Kasumi-1 (cell line): ENCODE results near the gene C19orf73.
"Not testable (repeated sequence)": the region's sequence is repeated elsewhere in the genome, so short reads cannot be mapped to it uniquely, and the experiment has no call there.

ENCODE experiments used
- DNase-seq, 2 experiments: peaks; one replicate each; lab custom pipeline; 2025; lab: John Stamatoyannopoulos, UW

C19orf73 gene

DNA sequence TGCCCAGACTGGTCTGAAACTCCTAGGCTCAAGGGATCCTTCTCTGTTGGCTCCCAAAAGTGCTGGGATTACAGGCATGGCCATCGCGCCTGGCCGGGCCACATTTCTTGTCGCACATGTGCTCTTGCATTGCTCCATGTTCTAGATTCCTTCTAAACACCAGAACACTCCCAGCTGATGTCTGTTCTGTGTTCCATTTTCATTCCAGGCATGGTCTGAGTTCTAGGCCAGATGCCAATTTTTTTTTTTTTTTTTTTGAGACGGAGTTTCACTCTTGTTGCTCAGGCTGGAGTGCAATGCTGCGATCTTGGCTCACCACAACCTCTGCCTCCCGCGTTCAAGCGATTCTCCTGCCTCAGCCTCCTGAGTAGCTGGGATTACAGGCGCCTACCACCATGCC is 2.9 kb upstream of the C19orf73 start:
- DNase-seq = not testable (repeated sequence)

DNA sequence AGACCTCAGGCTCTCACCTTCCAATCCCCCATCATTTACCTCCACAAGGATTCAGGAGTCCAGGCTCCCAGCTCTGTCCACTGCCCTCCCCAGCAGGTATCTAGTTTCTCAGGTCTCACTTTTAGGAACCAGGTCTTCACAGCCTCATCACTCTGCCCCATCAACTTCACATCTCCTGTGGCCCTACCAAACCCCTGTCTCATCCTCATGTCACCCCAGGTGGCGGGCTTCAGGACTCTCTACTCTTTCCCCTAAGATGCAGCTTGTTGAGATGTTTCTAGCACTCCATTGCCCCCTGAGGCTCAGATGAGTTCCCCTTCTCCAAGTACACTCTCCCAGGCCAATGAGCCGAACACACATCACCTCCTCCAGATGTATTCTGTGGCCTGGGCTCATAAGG is 1.9 kb upstream of the C19orf73 start:
- DNase-seq = no peak

DNA sequence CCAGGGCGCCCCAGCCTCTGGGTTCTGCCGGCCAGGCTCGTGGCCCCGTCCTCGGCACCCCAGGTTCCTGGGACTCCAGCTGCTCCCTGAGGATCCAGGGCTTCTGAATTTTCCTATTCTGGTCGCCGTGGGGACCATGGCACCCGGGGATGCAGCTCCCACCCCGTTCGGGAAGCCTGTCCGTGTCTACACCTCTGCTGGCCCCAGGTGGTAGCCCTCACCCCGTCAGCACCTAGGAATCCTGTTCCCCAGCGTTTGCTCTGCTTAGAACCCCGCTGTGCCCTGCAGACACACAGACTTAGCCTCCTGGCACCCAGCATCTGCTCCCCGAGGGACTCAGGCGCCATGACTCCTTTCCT is 1.4 kb upstream of the C19orf73 start:
- no peak for DNase-seq

DNA sequence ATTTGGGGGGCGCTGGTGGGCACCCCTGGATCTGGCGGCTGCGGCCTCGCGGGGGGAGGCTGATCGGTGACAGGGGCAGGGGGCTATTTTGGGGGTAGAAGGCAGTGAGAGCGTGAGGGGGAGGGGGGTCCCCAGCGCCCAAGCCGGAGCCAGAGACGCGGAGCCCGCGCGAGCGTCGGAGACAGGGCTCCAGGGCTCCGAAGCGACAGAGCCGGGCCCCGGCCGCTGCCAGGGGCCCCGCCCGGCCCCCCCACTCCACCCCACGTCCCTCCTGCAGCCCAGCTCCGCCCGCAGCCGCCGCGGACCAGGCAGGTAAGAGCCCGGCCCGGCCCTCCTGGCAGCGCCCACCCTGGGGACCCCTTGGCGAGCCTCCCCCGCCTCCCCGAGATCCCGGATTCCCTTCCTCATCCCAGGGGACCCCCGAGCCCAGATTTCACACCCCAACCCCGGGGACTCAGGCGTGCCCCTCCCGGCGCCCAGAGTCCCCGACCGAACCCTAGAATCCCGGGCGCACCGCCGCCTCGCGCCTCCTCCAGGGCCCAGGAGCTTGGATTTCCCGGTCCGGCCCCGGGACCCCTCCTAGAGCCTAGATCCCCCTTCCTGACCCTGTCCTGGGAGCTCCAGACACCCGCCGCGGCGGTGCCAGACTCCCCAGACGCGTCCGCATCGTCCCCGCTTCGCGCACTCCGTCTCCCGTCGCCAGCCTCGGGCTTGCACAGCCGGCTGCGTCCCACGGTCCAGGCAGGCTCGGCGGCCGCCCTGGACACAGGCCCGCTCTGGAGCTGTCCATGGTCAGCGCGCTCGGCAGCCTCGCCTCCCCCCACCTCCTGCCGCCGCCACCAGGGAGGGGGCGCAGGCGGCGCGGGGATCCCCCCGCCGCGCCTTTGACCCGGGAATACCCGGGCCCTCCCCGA is 725 bp upstream of the C19orf73 start, which contains the start of gene PPFIA3:
TSS of gene PPFIA3 (plus strand) at position 134 of the 914 bp plus-strand sequence. CDS start 8,330 bp downstream, outside the sequence.
- no peak for DNase-seq

DNA sequence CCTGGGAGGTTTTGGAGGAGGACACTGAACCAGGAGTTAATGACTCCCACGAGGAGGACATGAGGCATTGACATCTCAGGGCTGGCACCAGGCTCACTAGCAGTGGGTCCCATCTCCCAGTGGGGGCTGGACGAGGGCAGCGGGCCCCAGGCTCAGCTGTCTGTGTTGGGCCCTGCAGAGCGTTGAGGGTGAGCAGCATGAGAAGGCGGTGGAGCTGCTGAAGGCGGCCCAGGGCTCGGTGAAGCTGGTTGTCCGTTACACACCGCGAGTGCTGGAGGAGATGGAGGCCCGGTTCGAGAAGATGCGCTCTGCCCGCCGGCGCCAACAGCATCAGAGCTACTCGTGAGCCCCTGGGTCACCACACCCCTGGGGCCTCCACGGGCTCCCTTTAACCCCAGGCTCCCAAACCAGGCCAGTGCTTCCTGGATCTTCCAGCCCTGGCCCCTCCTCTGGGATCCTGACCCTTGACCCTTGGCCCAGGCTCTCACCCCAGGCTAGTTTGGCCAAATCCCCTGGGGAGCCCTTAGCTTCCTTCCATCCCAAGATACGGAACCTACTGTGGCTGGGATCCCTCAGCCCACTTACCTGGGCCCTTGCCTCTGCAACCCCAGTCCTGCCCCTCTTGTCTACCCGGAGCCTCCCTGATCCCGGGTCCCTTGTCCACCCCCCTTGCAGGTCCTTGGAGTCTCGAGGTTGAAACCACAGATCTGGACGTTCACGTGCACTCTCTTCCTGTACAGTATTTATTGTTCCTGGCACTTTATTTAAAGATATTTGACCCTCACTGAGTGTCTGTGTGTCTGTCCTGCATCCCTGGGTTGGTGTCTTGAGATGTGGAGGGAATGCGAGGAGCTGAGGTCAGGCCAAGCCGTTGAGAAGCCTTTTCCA is 1.0 kb downstream of the C19orf73 start:
- DNase-seq = no peak

DNA sequence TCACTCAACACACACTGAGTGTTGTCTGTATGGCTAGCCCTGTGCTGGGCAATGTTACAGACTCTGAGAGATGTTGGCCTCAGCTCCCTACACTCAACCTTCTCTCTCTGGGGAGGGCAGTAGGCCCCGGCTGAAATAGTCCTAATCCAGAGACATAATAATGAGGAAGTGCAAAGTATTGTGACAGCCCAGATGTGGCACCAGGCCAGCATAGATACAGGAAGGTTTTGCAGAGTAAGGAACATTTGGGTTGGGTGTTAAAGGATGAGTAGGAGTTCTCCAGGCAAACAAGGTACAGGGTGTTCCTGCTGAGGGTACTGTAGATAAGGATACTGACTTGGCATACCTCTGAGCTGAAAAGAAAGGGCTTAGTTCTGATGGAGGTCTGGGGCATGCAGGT is 2.4 kb downstream of the C19orf73 start:
- peak; percentile 83 to 84 for DNase-seq

DNA sequence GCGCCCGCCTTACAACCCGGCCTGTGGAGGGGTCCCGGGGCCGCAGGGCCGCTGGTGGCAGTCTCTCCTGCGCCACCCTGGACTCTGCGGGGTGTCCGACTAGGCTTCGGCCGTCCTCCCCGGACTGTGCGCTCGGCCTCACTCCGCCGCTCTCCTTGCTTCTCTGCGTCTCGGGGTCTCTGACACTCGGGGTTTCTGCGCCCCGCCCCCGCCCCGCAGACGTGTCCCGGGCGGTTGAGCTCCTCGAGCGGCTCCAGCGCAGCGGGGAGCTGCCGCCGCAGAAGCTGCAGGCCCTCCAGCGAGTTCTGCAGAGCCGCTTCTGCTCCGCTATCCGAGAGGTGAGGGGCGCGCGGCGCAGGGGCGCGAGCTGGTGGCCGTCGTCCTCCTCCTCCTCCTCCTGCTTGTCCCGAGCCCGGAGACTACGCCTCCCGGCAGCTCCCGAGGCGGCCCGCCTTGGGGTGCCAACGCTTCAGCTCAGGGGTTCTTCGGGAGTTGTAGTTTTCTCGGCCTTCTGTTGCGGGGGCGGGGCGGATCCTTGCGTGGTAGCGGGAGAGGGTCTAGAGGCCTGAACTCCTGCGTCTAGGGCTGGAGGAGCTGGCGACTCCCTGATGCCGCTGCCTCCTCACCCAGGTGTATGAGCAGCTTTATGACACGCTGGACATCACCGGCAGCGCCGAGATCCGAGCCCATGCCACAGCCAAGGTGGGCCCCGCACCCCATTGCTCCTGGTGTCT is 4.1 kb downstream of the C19orf73 start:
- peak; percentile 47 to 63 for DNase-seq

DNA sequence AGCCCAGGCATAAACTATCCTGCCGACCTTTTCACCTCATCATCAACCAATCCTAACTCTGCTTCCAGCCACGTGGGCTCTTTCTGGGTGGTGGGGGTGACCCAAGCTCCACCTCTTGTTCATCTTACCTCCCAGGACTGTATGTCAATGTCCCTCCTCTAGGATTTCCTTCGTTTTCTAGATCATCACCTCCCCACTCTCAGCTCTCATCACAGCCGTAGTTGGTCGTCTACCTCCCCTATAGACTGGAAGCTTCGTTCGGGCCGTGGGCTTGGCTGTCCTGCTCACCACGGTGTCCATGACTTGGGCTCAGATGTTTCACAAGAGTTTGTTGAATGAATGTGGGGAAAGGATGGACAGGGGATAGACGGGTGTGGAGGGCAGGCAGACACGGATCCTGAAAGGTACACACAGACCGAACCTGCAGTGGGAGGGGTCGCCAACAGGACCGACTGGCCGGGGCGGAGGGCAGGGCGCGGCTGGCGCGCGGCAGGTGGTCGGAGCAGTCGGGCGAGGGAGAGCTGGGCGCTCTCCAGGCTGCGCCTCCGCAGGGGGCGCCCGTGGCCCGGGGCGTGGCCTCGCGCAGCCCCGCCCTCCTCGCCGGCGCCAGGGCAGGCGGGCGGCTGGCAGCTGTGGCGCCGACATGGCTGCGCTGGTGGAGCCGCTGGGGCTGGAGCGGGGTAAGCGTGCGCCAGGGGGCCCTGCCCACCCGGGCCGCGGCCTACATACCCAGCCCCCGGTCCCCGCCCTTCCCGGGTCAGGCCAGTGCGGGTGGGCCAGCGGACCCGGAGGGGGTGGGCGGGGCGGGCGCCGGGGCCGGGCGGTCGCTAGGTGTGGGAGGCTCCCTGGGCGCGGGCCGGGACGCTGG is 4.9 kb downstream of the C19orf73 start, which contains the start of gene LIN7B:
TSS of gene LIN7B (plus strand) at position 609 of the 868 bp plus-strand sequence. CDS start at position 644, 35 bp downstream.
- DNase-seq = peak; percentile 62 to 75

DNA sequence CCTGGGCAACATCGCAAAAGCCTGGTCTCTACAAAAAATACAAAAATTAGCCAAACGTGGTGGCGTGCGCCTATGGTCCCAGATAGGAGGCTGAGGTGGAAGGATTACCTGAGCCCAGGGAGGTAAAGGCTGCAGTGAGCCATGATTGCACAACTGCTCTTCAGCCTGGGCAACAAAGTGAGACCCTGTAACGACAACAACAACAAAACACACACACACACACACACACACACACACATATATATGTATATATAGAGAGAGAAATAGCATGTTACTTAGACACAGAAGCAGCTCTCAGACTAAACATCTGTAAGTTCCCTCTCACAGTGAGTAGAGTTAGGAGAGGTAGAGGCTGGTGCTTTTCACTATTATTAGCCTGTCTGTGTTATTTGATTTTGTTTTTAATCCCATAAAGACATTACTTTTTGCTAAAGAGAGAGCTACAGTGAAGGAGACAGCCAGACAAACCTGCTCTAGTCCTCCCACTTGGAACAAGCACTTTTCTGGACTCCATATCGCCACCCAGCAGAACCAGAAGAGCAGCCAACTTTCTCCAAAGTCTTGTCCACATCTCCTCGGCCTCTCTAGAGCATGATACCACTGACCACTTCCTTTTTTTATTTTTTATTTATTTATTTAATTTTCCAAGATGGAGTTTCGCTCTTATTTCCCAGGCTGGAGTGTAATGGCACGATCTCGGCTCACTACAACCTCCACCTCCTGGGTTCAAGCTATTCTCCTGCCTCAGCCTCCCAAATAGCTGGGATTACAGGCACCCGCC is 7.5 kb downstream of the C19orf73 start:
- no peak for DNase-seq

DNA sequence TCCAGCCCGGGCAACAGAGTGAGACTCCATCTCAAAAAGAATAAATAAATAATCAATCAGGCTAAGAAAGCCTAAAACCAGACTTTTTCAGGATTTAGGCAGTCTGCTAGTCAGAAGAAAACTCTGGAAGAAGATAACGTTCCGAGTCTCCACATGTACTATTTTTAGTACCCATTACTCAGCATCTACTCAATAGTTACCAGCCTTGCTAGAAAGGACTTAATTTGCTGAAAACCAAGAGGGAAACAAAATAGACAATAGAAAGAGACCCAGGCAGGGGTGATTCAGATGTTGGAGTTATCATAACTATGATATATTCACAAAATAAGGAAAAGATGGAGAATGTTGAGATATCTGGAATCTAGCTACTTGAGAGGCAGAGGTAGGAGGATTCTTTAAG is 8.4 kb downstream of the C19orf73 start:
- DNase-seq = no peak

DNA sequence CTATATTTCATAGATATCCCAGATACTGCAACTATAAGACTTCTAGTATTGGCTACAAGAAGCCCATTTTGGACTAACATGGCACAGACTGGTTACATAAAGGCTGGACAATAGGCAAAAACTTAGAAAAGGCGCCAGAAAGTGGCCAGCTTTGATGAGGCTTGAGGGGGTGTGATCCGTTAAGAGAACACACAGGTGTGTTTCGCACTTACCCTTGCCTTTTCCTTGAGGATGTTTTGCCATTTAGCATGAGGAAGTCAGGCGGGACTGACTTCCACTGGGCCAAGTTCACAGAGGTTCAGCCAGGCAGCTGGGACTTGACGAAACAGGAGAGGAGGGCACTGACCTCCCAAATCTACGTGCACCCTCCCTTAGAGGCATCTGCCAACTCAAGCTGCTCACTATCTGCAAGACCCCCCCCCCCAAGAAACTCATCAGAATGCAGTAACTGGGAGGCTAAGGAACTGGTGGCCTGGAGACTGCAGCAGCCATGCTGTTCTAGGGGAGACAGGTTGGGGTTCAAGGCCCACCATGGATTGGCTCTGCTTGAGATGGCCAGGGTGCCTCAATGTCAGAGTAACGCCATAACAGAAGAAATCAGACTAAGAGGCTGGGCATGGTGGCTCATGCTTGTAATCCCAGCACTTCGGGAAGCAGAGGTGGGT is 9.2 kb downstream of the C19orf73 start:
- DNase-seq = no peak

DNA sequence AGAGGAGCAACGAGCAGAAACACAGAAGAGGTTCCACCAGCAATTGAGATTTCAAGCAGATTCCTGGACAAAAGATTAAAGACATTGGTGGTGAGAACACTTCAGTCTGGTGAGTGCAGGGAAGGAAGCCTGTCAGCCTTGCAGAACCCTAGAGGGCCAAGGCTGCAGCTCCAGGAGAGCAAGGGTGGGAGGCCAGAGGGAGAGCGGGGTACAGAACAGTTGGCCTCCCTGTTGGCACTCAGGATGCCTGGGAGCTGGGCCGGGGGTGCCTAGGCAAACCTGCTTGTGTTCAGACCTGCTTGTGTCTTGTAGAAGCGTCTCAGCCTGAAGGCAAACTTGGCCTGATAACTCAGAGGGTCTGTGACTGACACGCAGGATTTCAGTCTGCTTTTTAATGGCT is 9.9 kb downstream of the C19orf73 start:
- no peak for DNase-seq

DNA sequence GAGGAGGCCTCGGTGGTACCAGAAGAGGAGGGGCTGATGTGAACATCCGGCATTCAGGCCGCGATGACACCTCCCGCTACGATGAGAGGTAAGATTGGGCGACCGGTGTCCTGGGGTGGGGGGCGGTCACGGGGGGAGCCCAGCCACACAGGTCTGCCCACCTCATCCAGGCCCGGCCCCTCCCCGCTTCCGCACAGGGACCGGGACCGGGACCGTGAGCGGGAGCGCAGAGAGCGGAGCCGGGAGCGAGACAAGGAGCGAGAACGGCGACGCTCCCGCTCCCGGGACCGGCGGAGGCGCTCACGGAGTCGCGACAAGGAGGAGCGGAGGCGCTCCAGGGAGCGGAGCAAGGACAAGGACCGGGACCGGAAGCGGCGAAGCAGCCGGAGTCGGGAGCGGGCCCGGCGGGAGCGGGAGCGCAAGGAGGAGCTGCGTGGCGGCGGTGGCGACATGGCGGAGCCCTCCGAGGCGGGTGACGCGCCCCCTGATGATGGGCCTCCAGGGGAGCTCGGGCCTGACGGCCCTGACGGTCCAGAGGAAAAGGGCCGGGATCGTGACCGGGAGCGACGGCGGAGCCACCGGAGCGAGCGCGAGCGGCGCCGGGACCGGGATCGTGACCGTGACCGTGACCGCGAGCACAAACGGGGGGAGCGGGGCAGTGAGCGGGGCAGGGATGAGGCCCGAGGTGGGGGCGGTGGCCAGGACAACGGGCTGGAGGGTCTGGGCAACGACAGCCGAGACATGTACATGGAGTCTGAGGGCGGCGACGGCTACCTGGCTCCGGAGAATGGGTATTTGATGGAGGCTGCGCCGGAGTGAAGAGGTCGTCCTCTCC is 11.1 kb downstream of the C19orf73 start:
- DNase-seq = no peak

DNA sequence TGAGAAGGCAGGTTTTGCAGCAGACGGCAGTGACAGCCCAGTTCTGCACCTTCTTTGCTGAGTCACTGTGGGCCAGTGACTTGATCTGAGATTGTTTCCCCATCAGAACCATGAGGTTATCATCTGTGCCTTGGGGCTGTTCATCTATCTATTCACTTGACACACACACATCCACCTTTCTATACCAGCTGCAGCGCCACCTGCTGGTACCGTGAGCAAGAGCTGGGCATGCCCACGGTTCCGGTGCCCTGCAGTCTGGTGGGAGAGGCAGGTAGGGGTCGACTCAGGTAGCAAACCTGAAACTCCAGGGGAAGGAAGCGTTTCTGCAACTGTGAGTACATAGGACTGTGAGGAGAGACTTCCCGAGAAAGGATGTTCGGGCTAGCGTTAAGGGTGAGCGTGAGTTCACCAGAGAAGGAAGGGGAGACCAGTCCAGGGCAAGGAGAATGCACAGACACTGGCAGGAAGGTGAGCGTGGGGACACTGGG is 12.3 kb downstream of the C19orf73 start:
- peak; percentile 45 to 47 for DNase-seq

DNA sequence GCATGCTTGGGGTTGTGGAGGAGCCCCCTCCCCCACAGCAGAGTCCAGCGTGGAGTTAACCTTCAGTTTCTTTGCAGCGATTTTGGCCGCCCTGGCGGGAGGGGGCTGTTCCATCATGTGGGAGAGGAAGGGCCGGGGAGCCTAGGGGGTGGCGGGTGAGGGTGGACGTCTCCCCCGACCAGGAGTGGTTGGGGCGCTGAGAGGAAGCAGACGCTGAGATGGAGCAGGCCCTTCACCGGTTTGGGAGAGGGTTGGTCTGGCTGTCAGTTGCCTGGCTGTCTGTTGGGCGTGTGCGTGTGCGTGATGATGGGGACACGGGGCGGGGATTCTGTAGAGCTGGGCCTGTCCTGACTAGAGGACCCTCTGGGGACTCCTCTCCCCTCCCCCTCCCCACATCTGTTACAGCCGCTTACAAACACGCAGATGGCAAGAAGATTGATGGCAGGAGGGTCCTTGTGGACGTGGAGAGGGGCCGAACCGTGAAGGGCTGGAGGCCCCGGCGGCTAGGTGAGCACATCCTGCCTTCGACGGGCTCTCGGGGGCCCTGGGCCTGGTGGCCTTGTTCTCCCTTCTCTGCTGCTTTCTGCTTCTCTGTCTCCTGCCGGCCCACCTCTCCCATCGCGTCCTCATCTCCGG is 14.6 kb downstream of the C19orf73 start:
- DNase-seq = no peak

DNA sequence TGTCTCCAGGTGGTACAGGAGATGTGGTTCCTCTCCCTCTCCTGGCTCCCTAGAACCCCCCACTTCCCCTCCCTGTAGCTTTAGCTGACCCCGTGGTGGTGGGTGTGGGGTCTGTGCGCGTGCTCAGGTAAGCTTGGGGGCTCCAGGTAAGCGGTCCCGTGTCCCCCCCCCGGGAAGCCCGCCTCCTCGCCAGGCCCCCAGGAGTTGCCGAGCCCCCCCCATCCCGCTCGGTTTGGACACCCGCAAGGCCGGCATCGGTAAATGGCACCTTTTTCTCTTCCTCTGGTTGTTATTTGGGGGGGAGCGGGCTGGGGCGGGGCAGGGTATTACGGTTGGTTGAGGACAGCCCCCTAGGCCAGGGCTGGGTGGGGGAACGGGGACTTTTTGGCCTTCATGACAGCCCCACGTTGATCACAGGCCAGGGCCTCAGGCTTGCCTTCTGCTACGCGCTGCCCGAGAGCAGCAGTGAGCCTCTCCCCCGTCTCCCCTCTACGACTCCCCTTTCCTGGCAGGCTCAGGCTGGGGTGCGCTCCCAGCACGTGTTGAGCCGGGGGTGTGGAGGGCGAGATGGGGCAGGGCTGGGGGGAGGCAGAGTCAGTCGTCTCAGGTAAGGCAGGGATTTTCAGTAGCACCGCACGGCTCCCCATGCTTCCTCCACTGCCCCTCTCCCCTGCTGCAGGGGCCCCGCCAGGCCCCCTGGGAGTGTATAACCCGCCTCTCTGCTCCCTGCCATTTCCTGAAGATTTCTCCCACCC is 15.4 kb downstream of the C19orf73 start:
- DNase-seq = no peak

DNA sequence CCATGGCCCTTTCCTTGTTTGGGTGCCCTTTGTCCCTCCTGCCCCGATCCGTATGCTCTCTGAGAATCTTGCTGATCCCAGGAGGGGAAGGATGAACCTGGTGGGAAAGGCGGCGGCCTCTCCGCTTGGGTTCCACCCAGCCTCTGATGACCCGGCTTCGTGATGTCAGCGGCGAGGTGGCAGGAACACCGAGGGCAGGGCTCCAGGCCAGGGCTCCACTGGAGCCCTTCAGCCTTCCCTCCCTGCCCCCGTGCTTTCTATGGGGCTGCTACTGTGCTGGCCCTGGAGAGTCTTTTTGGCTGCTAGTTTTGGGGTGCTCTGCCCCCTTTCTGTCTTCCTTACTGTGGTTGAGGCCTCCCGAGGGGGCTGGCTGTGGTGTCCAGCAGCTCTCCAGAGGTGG is 16.6 kb downstream of the C19orf73 start:
- DNase-seq = no peak
